BLaER1 treated with 17β-estradiol and CSF1 and Interleukin-3, amounts not matched to agents 10 nM and 100 nM (cell line): ENCODE results near the gene ANKRD55.
"Not testable (repeated sequence)": the region's sequence is repeated elsewhere in the genome, so short reads cannot be mapped to it uniquely, and the experiment has no call there.

ENCODE experiments used
- H3K27ac ChIP-seq, 11 experiments: shearing (Covaris generic); formaldehyde crosslinking; 2 replicates each; pipeline ENCODE4 v1.8.1; 2022
- H3K27me3 ChIP-seq, 11 experiments: shearing (Covaris generic); formaldehyde crosslinking; 2 replicates each; pipeline ENCODE4 v1.8.1; 2022
- H3K36me3 ChIP-seq, 11 experiments: shearing (Covaris generic); formaldehyde crosslinking; 2 replicates each; pipeline ENCODE4 v1.8.1; 2022
- H3K4me1 ChIP-seq, 10 experiments: shearing (Covaris generic); formaldehyde crosslinking; 2 replicates each; pipeline ENCODE4 v1.8.1; 2022
- H3K4me2 ChIP-seq, 11 experiments: shearing (Covaris generic); formaldehyde crosslinking; 2 replicates each; pipeline ENCODE4 v1.8.1; 2022
- H3K4me3 ChIP-seq, 10 experiments: shearing (Covaris generic); formaldehyde crosslinking; 2 replicates each; pipeline ENCODE4 v1.8.1; 2022
- H3K9ac ChIP-seq, 11 experiments: shearing (Covaris generic); formaldehyde crosslinking; 2 replicates each; pipeline ENCODE4 v1.8.1; 2022
- H3K9me3 ChIP-seq, 11 experiments: shearing (Covaris generic); formaldehyde crosslinking; replicated peaks in 1 of 11; 2 replicates each; pipeline ENCODE4 v1.8.1; 2022
- H4K20me1 ChIP-seq, 11 experiments: shearing (Covaris generic); formaldehyde crosslinking; 2 replicates each; pipeline ENCODE4 v1.8.1; 2022
- Cebpa-rat ChIP-seq, 11 experiments: shearing (Covaris generic); IDR thresholded peaks; 2 replicates each; pipeline ENCODE4 v1.8.1; 2022

ANKRD55 gene

DNA sequence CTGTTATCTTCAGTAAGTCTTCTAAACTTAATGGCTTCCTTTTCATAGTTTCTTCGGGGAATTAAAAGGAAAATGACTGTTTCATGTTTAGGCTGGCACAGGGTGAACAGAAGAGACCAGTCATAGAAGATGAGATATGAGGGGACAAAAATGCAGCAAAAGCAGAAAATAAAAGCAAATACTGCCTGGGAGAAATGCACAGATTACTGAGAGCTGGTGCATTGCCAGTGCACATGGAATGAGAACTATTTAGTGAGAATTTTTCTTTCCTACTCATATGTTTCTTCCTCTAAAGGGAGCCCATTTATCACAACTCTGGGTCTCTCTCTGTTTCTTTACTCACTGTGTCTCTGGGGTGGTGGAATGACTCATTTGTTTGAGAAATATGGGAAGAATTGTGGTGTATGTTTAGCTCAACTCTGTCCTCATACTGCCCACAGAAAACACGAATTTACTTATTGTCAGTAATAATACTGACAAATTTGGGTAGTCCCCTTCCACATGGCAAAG is 25.9 kb upstream of the ANKRD55 start:
- Histone ChIP-seq H3K9me3 (peaks cover 0 to 19% (median 9%) of the 10 kb centered on the region in 11 experiments; a peak in 16 of 22 replicates), H3K36me3 (no peaks in the 10 kb centered on the region), H3K4me3 (no peak overlapping the region), H3K4me1 (peaks cover 0 to 55% (median 12%) of the 10 kb centered on the region in 10 experiments; a peak in 12 of 20 replicates), H3K27me3 (no peaks in the 10 kb centered on the region), H3K27ac (peak overlapping the region in 8 of 11 experiments; percentile 17 to 94 (median 63); a peak in 12 of 22 replicates), H4K20me1 (no peaks in the 10 kb centered on the region), H3K9ac (peak overlapping the region in 5 of 11 experiments; percentile 16 to 74 (median 54); a peak in 7 of 22 replicates), H3K4me2 (peak overlapping the region in 6 of 11 experiments; percentile 20 to 84 (median 51); a peak in 12 of 22 replicates)
- TF ChIP-seq Cebpa-rat (IDR thresholded peaks at IDR 0.05), result no peak

DNA sequence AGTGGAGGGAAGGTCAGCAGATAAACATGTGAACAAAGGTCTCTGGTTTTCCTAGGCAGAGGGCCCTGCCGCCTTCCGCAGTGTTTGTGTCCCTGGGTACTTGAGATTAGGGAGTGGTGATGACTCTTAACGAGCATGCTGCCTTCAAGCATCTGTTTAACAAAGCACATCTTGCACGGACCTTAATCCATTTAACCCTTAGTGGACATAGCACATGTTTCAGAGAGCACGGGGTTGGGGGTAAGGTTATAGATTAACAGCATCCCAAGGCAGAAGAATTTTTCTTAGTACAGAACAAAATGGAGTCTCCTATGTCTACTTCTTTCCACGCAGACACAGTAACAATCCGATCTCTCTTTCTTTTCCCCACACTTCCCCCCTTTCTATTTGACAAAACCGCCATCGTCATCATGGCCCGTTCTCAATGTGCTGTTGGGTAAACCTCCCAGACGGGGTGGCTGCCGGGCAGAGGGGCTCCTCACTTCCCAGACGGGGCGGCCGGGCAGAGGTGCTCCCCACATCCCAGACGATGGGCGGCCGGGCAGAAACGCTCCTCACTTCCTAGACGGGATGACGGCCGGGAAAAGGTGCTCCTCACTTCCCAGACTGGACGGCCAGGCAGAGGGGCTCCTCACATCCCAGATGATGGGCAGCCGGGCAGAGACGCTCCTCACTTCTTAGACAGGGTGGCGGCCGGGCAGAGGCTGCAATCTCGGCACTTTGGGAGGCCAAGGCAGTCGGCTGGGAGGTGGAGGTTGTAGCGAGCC is 24.8 kb upstream of the ANKRD55 start:
- Histone ChIP-seq H3K27ac (peak overlapping the region in 4 of 11 experiments; percentile 11 to 94 (median 84); a peak in 6 of 22 replicates), H3K9ac (peak overlapping the region in 2 of 11 experiments; percentile 54 to 74; a peak in 1 of 22 replicates), H3K4me1 (peaks cover 0 to 49% (median 12%) of the 10 kb centered on the region in 10 experiments; a peak in 12 of 20 replicates), H3K4me2 (peak overlapping the region in 3 of 11 experiments; percentile 55 to 84 (median 73); a peak in 6 of 22 replicates), H3K9me3 (peaks cover 0 to 19% (median 9%) of the 10 kb centered on the region in 11 experiments; a peak in 16 of 22 replicates)
- H3K36me3 ChIP-seq, H3K4me3 ChIP-seq, H4K20me1 ChIP-seq, H3K27me3 ChIP-seq: not testable (repeated sequence)

DNA sequence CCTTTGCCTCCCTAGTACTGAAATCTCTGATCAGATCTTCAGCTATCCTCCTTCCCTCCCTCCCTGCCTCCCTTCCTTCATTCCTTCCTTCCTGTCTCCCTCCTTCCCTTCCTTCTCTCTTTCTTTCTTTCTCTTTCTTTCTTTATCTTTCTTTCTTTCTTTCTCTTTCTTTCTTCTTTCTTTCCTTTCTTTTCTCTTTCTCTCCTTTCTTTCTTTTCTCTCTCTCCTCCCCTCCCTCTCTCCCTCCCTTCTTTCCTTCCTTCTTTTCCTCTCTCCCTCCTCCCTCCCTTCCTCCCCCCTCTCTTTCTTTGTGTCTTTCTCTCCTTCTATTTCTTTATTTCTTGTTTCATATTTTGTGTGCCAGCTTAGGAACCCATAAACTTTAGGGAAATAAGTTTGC is 23.9 kb upstream of the ANKRD55 start:
- peaks cover 0 to 19% (median 9%) of the 10 kb centered on the region in 11 experiments; a peak in 16 of 22 replicates for H3K9me3 ChIP-seq
- H3K4me3 ChIP-seq, result no peak overlapping the region
- H3K4me2 ChIP-seq, result peak overlapping the region in 2 of 11 experiments; percentile 19 to 38; a peak in 2 of 22 replicates
- 0 out of 22 replicates have a peak overlapping the region, but pooled peaks of 1 of the 11 experiments have one; percentile 33 for H3K27ac ChIP-seq
- H3K27me3 ChIP-seq, result no peaks in the 10 kb centered on the region
- no peak for TF ChIP-seq Cebpa-rat (IDR thresholded peaks at IDR 0.05)
- H3K9ac ChIP-seq, result no peak overlapping the region
- no peaks in the 10 kb centered on the region for H4K20me1 ChIP-seq
- no peaks in the 10 kb centered on the region for H3K36me3 ChIP-seq
- peaks cover 0 to 51% (median 8%) of the 10 kb centered on the region in 10 experiments; a peak in 11 of 20 replicates for H3K4me1 ChIP-seq

DNA sequence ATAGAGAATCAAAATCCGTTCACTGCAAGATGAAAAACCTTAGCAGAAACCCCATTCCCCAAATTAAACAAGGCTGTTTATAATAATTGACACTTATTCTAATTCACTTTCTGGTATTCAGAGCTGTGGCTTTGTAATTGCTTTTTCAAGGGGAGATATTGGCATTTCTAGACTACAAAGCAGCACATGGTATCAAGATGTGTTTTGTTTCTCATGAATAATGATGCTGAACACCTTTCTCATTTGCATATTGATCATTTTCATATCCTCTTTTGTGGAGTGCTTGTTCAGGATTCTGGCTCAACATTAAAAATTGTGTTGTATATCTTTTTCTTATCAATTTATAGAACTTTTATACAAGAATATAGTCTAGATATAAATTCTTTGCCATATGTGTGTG is 22.4 kb upstream of the ANKRD55 start:
- Histone ChIP-seq H3K36me3 (no peaks in the 10 kb centered on the region), H3K4me2 (no peak overlapping the region), H3K9me3 (peaks cover 0 to 19% (median 9%) of the 10 kb centered on the region in 11 experiments; a peak in 16 of 22 replicates), H3K27ac (no peak overlapping the region), H3K9ac (no peak overlapping the region), H3K4me1 (peaks cover 0 to 52% (median 8%) of the 10 kb centered on the region in 10 experiments; a peak in 9 of 20 replicates), H3K4me3 (no peak overlapping the region), H4K20me1 (no peaks in the 10 kb centered on the region), H3K27me3 (no peaks in the 10 kb centered on the region)
- no peak for TF ChIP-seq Cebpa-rat (IDR thresholded peaks at IDR 0.05)

DNA sequence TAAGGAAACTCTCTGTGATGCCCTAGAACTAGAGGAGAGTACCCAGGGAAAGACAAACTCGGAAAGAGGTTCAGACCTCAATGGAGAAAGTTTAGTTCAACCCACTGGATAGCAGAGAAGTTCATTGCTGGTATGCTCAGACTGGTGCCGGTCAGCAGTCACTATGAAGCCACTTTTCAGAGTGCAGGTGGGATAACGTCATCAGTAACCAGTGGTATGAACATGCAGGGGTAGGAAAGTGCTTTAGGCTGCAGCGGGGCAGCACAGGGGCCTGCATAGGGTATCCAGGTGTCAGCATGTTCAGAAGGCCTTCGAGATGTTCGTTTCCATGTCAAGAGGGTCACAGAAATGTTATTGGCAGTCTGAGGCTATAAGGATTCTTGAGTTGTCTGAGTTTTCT is 20.8 kb upstream of the ANKRD55 start:
- peaks cover 9 to 26% (median 18%) of the 10 kb centered on the region in 11 experiments for H3K9me3 ChIP-seq
- H4K20me1 ChIP-seq, result no peaks in the 10 kb centered on the region
- no peak overlapping the region for H3K4me3 ChIP-seq
- no peak for TF ChIP-seq Cebpa-rat (IDR thresholded peaks at IDR 0.05)
- no peak overlapping the region for H3K27ac ChIP-seq
- H3K4me2 ChIP-seq, result no peak overlapping the region
- no peak overlapping the region for H3K9ac ChIP-seq
- H3K36me3 ChIP-seq, result 0 out of 22 replicates have a peak, but pooled peaks cover 0 to under 1% (median 0%) of the 10 kb centered on the region in 11 experiments
- H3K4me1 ChIP-seq, result peaks cover 0 to 37% (median 5%) of the 10 kb centered on the region in 10 experiments; a peak in 10 of 20 replicates
- H3K27me3 ChIP-seq, result no peaks in the 10 kb centered on the region

DNA sequence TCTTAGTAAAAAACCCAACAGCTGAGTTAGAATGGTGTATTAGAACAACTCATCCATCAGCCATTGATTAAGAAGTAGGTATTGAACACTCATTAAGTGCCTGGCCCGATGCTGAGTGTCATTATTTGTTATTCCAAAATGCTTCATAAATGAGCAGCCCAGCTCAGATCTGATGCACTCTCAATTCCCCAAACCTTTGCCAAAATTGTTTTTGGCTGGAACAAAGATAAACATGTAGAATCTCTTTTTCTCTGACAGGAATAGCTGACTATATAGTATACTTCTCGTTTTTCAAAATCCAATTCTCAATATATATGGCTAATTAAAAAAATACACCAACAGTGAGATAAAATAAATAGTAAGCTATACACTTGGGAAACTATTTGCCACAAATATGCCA is 20.0 kb upstream of the ANKRD55 start:
- no peak overlapping the region for H3K9ac ChIP-seq
- no peak overlapping the region for H3K4me3 ChIP-seq
- no peaks in the 10 kb centered on the region for H3K27me3 ChIP-seq
- H3K36me3 ChIP-seq, result 0 out of 22 replicates have a peak, but pooled peaks cover 0 to 5% (median 0%) of the 10 kb centered on the region in 11 experiments
- no peaks in the 10 kb centered on the region for H4K20me1 ChIP-seq
- H3K9me3 ChIP-seq, result peaks cover 17 to 29% (median 19%) of the 10 kb centered on the region in 11 experiments
- H3K4me1 ChIP-seq, result peaks cover 0 to 30% (median 4%) of the 10 kb centered on the region in 10 experiments; a peak in 11 of 20 replicates
- TF ChIP-seq Cebpa-rat (IDR thresholded peaks at IDR 0.05), result no peak
- H3K27ac ChIP-seq, result no peak overlapping the region
- H3K4me2 ChIP-seq, result no peak overlapping the region

DNA sequence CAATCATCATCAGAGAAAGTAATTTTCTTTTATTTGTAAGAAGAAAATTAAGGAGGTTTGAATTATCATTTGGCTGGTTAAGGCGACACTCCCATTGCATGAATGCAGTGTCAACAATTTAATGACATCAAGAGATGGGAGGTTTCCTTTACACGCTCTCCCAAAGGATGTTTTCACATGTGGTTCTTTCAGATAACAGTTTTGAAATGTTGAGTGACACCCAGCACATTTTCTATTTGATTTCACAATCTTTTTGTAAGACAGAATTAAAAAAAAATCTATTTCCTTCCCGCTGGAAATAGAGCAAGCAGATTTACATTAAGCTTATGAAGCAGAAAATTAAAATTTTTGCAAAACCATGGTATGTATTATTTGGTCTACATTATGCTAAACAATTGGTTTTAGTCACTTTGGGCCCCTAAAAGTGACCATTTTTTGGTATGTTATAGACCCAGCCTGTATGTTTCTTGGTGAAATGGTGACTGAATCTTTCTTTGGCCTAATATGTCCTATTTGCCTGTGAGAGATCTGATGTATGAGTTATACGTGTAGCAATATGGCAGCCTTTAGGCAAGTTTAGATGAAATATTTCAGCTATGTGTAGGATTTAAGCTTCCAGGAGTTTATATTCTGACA is 18.9 kb upstream of the ANKRD55 start:
- H3K9me3 ChIP-seq, result peaks cover 15 to 29% (median 18%) of the 10 kb centered on the region in 11 experiments
- H3K4me2 ChIP-seq, result peak overlapping the region in 4 of 11 experiments; percentile 6 to 24 (median 19); a peak in 3 of 22 replicates
- no peak overlapping the region for H3K9ac ChIP-seq
- peaks cover 7 to 32% (median 11%) of the 10 kb centered on the region in 10 experiments; a peak in 16 of 20 replicates for H3K4me1 ChIP-seq
- H4K20me1 ChIP-seq, result no peaks in the 10 kb centered on the region
- peak overlapping the region in 1 of 11 experiments; percentile 20; a peak in 2 of 22 replicates for H3K27ac ChIP-seq
- no peak for TF ChIP-seq Cebpa-rat (IDR thresholded peaks at IDR 0.05)
- no peak overlapping the region for H3K4me3 ChIP-seq
- H3K36me3 ChIP-seq, result 0 out of 22 replicates have a peak, but pooled peaks cover 0 to 5% (median 0%) of the 10 kb centered on the region in 11 experiments
- H3K27me3 ChIP-seq, result no peaks in the 10 kb centered on the region

DNA sequence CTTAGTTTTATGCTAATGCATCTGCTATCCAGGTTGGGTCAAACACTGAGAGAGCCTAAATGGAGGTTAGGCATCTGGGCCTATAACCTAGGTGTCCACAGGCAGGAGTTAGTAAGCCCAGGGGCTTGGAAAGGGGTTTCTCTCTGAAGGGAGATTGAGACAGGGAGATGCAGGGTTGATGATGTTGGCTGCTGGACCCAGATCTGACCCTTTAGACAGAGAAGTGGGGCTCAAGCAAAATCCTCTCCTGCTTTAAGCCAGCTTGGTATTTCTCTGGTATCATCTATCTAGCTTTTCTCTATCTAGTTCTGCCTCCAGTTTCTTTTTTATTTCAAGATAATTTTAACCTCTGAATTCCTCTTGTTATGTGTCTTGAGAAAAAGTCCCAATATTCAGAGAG is 18.3 kb upstream of the ANKRD55 start:
- H3K27me3 ChIP-seq, result no peaks in the 10 kb centered on the region
- H3K27ac ChIP-seq, result peak overlapping the region in 2 of 11 experiments; percentile 12 to 20; a peak in 2 of 22 replicates
- no peaks in the 10 kb centered on the region for H4K20me1 ChIP-seq
- 0 out of 22 replicates have a peak, but pooled peaks cover 0 to 5% (median 0%) of the 10 kb centered on the region in 11 experiments for H3K36me3 ChIP-seq
- H3K9ac ChIP-seq, result no peak overlapping the region
- TF ChIP-seq Cebpa-rat (IDR thresholded peaks at IDR 0.05), result no peak
- no peak overlapping the region for H3K4me3 ChIP-seq
- H3K4me1 ChIP-seq, result peaks cover 7 to 30% (median 11%) of the 10 kb centered on the region in 10 experiments; a peak in 16 of 20 replicates
- H3K4me2 ChIP-seq, result peak overlapping the region in 3 of 11 experiments; percentile 4 to 21 (median 15); a peak in 3 of 22 replicates
- H3K9me3 ChIP-seq, result peaks cover 15 to 29% (median 18%) of the 10 kb centered on the region in 11 experiments
